Progenitor cell of endocrine pancreas (in vitro differentiated cells): Measurements from ENCODE around the gene CFDP1. TPM values are rescaled to one million over a fixed set of nuclear protein-coding genes. Genes with fewer than 3 reads are reported as not detected.
"Not testable (repeated sequence)": the region's sequence is repeated elsewhere in the genome, so short reads cannot be mapped to it uniquely, and the experiment has no call there.

Experiments
- DNase-seq: peaks from one replicate; pipeline ENCODE4 v3.0.0; 2021; ENCODE audit warnings: low spot score; ENCODE audit not compliant: unreplicated experiment
- H3K27ac Mint-ChIP-seq: 2 replicates; pipeline ENCODE4 v1.8.0; 2021; ENCODE audit warnings: mild to moderate bottlenecking, moderate library complexity, mixed read lengths
- H3K27me3 Mint-ChIP-seq: 2 replicates; pipeline ENCODE4 v1.8.0; 2021; ENCODE audit warnings: mixed read lengths
- H3K36me3 Mint-ChIP-seq: 2 replicates; pipeline ENCODE4 v1.8.0; 2022; ENCODE audit warnings: mixed read lengths; ENCODE audit not compliant: insufficient read depth
- H3K4me1 Mint-ChIP-seq: 2 replicates; pipeline ENCODE4 v1.8.0; 2021; ENCODE audit warnings: low read depth, mixed read lengths
- H3K4me3 Mint-ChIP-seq: 2 replicates; pipeline ENCODE4 v1.8.0; 2021; ENCODE audit warnings: low read depth, mild to moderate bottlenecking, moderate library complexity, mixed read lengths
- H3K9me3 Mint-ChIP-seq: 2 replicates; pipeline ENCODE4 v1.8.0; 2021; ENCODE audit warnings: low read depth, mixed read lengths
- CTCF ChIP-seq: fragments of 200-600 bp; sonication (generic); IDR thresholded peaks from one replicate; pipeline ENCODE4 v1.5.0; 2021; ENCODE audit warnings: antibody characterized with exemption, mild to moderate bottlenecking; ENCODE audit not compliant: unreplicated experiment
- total RNA-seq: library from RNA; stranded (reverse); gene quantifications from 2 replicates; pipeline ENCODE4 v1.2.1, GENCODE V29; 2021

Gene CFDP1
- total RNA-seq, 1 donor from 2014 or later = 94.6 TPM

DNA sequence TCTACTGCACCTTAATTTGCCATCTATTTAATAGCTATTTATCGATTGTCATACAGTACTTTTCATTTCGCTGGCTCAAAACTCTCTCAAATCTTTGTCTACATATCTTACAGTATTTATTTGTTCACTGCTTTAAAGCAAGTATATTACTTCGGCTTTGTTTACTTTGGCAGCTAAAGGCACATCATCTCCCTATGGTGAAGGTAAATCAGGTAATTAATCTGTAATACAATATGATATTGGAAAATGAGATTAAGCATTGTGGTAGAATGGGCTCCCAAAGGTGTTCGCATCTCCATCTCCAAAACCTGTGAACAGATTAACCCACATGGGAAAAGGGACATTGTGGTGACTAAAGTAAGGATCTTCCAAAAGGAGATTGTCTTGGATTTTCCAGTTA lies 24.7 kb upstream of the CFDP1 start:
- H3K4me3 Mint-ChIP-seq = no peak overlapping the region
- peaks cover 65% of the 10 kb centered on the region for H3K4me1 Mint-ChIP-seq
- DNase-seq = no peak
- no peak for TF ChIP-seq CTCF
- no peak overlapping the region for H3K27ac Mint-ChIP-seq
- H3K9me3 Mint-ChIP-seq = no peaks in the 10 kb centered on the region
- H3K27me3 Mint-ChIP-seq = no peaks in the 10 kb centered on the region
- H3K36me3 Mint-ChIP-seq = peaks cover 4% of the 10 kb centered on the region

GRCh38 chr16:75457485-75458021 lies 24.2 kb upstream of the CFDP1 start:
- Mint-ChIP-seq H3K4me1 (peaks cover 65% of the 10 kb centered on the region), H3K27ac (no peak overlapping the region), H3K9me3 (no peaks in the 10 kb centered on the region), H3K4me3 (no peak overlapping the region), H3K36me3 (peaks cover 7% of the 10 kb centered on the region), H3K27me3 (no peaks in the 10 kb centered on the region)
- no peak for TF ChIP-seq CTCF
- DNase-seq = no peak

- peaks cover 65% of the 10 kb centered on the region for H3K4me1 Mint-ChIP-seq
- H3K27ac Mint-ChIP-seq = peak overlapping the region; percentile 67
- no peak overlapping the region for H3K4me3 Mint-ChIP-seq
- no peaks in the 10 kb centered on the region for H3K27me3 Mint-ChIP-seq
- H3K36me3 Mint-ChIP-seq = peaks cover 9% of the 10 kb centered on the region
- DNase-seq = no peak
- no peaks in the 10 kb centered on the region for H3K9me3 Mint-ChIP-seq
- no peak for TF ChIP-seq CTCF
These were observed 23.7 kb upstream of the CFDP1 start for GRCh38 chr16:75456971-75457370.

- not testable (repeated sequence) for H3K4me3 Mint-ChIP-seq
- H3K27ac Mint-ChIP-seq = peak overlapping the region; percentile 67
These were observed 23.2 kb upstream of the CFDP1 start for GRCh38 chr16:75456486-75456885.

GRCh38 chr16:75455677-75456076 lies 22.4 kb upstream of the CFDP1 start:
- H3K4me3 Mint-ChIP-seq = no peak overlapping the region
- no peak for DNase-seq
- H3K27ac Mint-ChIP-seq = no peak overlapping the region
- peaks cover 60% of the 10 kb centered on the region for H3K4me1 Mint-ChIP-seq
- H3K36me3 Mint-ChIP-seq = peaks cover 14% of the 10 kb centered on the region
- no peaks in the 10 kb centered on the region for H3K27me3 Mint-ChIP-seq
- TF ChIP-seq CTCF = no peak
- no peaks in the 10 kb centered on the region for H3K9me3 Mint-ChIP-seq

More at GRCh38 chr16:75456486-75456885, 23.2 kb upstream of the CFDP1 start:
- peaks cover 62% of the 10 kb centered on the region for H3K4me1 Mint-ChIP-seq
- not testable (repeated sequence) for DNase-seq, H3K27me3 Mint-ChIP-seq, H3K9me3 Mint-ChIP-seq
- H3K36me3 Mint-ChIP-seq = peaks cover 11% of the 10 kb centered on the region

DNA sequence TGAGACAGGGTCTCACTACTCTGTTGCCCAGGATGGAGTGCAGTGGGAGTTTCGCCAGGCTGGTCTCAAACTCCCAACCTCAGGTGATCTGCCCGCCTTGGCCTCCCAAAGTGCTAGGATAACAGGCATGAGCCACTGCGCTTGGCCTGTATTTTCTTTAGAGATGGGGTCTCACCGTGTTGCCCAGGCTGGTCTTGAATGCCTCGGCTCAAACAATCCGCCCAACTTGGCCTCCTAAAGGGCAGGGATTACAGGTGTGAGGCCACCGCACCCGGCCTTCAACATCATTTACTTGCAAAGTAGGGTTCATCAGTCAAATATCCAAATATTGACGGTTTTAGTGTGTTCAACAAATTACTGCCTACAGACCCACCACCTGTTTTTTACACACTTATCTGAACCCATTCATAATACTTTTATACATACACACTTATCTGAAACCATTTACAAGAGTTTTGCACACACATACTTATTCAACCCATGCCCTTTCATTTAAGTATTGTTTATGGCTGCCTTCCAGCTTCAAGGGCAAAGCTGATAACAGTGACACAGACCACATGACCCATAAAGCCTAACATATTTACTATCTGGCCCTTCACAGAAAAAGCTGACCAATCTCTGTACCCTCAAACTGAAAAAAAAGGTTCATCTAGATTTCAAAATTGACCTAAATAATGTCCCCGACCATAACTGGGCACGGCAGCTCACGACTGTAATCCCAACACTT lies 19.3 kb upstream of the CFDP1 start:
- H3K27me3 Mint-ChIP-seq = no peaks in the 10 kb centered on the region
- peaks cover 21% of the 10 kb centered on the region for H3K36me3 Mint-ChIP-seq
- H3K4me3 Mint-ChIP-seq = peak overlapping the region; percentile 37
- peak overlapping the region; percentile 82 for H3K27ac Mint-ChIP-seq
- H3K4me1 Mint-ChIP-seq = peaks cover 47% of the 10 kb centered on the region
- no peaks in the 10 kb centered on the region for H3K9me3 Mint-ChIP-seq
- DNase-seq = no peak
- no peak for TF ChIP-seq CTCF
